GM18505 (cell line): ENCODE data around the gene CDC25A.
"Not testable (repeated sequence)": the region's sequence is repeated elsewhere in the genome, so short reads cannot be mapped to it uniquely, and the experiment has no call there.

Experiments used
- ATAC-seq: cut with Tn5 transposase; IDR thresholded peaks from one replicate; pipeline ENCODE4 v1.9.1; 2021; ENCODE audit not compliant: unreplicated experiment
- POLR2A ChIP-seq: IDR thresholded peaks from 4 replicates; pipeline ENCODE4 v1.6.1; 2011; ENCODE audit warnings: borderline replicate concordance; ENCODE audit not compliant: insufficient read depth, insufficient read length; ENCODE audit errors: extremely low read depth

Gene CDC25A

GRCh38 chr3:48215466-48215865 is 27.2 kb upstream of the CDC25A start:
- no peak for ATAC-seq
- no peak for TF ChIP-seq POLR2A

GRCh38 chr3:48215019-48215418 is 26.8 kb upstream of the CDC25A start:
- no peak for TF ChIP-seq POLR2A
- ATAC-seq, result no peak

GRCh38 chr3:48214225-48214624 is 26.0 kb upstream of the CDC25A start:
- no peak for ATAC-seq
- TF ChIP-seq POLR2A, result no peak

GRCh38 chr3:48211776-48212175 is 23.6 kb upstream of the CDC25A start:
- ATAC-seq, result not testable (repeated sequence)

GRCh38 chr3:48210534-48210933 is 22.3 kb upstream of the CDC25A start:
- ATAC-seq, result not testable (repeated sequence)

- ATAC-seq, result no peak
- no peak for TF ChIP-seq POLR2A
These were observed 21.2 kb upstream of the CDC25A start for GRCh38 chr3:48209445-48209844.

- no peak for TF ChIP-seq POLR2A
These were observed 19.9 kb upstream of the CDC25A start for GRCh38 chr3:48208076-48208475.

GRCh38 chr3:48202632-48203031 is 14.4 kb upstream of the CDC25A start:
- no peak for TF ChIP-seq POLR2A
- no peak for ATAC-seq

More at GRCh38 chr3:48208076-48208475, 19.9 kb upstream of the CDC25A start:
- no peak for ATAC-seq

GRCh38 chr3:48199117-48199516 is 10.9 kb upstream of the CDC25A start:
- ATAC-seq, result no peak
- no peak for TF ChIP-seq POLR2A

GRCh38 chr3:48196611-48197010 is 8.4 kb upstream of the CDC25A start:
- no peak for TF ChIP-seq POLR2A
- ATAC-seq, result no peak

- TF ChIP-seq POLR2A, result no peak
- ATAC-seq, result no peak
These were observed 6.3 kb upstream of the CDC25A start for GRCh38 chr3:48194446-48195071.

- no peak for TF ChIP-seq POLR2A
These were observed 2.7 kb upstream of the CDC25A start for GRCh38 chr3:48190911-48191310.

GRCh38 chr3:48189321-48189720 is 1.1 kb upstream of the CDC25A start:
- TF ChIP-seq POLR2A, result no peak
- ATAC-seq, result no peak

More at GRCh38 chr3:48190911-48191310, 2.7 kb upstream of the CDC25A start:
- no peak for ATAC-seq

- peak; percentile 31 for ATAC-seq
- no peak for TF ChIP-seq POLR2A
These were observed 495 bp downstream of the CDC25A start for GRCh38 chr3:48187579-48188265.

- no peak for TF ChIP-seq POLR2A
- ATAC-seq, result no peak
These were observed 977 bp downstream of the CDC25A start for GRCh38 chr3:48187301-48187578.
